Smooth muscle cell (in vitro differentiated cells): ENCODE results near the gene MRPL44. TPM values are rescaled to one million over a fixed set of nuclear protein-coding genes. Genes with fewer than 3 reads are reported as not detected.

ENCODE experiments used
- DNase-seq: peaks from one replicate; lab custom pipeline; 2025; ENCODE audit not compliant: unreplicated experiment; lab: John Stamatoyannopoulos, UW
- H2AFZ ChIP-seq: fragments of 200-600 bp; sonication (generic); 2 replicates; pipeline ENCODE4 v1.6.0; 2016; ENCODE audit warnings: antibody characterized with exemption, low read depth, mild to moderate bottlenecking
- H3F3A ChIP-seq: fragments of 200-600 bp; sonication (generic); 2 replicates; pipeline ENCODE4 v1.6.0; 2017; ENCODE audit warnings: antibody characterized with exemption, low read depth
- H3K27ac ChIP-seq: fragments of 200-600 bp; sonication (generic); 2 replicates; pipeline ENCODE4 v1.5.1; 2016; ENCODE audit warnings: low read depth, mild to moderate bottlenecking
- H3K27me3 ChIP-seq: fragments of 200-600 bp; sonication (generic); 2 replicates; pipeline ENCODE4 v1.6.1; 2016; ENCODE audit warnings: low read depth, mild to moderate bottlenecking
- H3K36me3 ChIP-seq: fragments of 200-600 bp; sonication (generic); 2 replicates; pipeline ENCODE4 v1.5.1; 2016; ENCODE audit warnings: low read depth
- H3K4me1 ChIP-seq: fragments of 200-600 bp; sonication (generic); 2 replicates; pipeline ENCODE4 v1.5.1; 2016; ENCODE audit warnings: low read depth
- H3K4me2 ChIP-seq: fragments of 200-600 bp; sonication (generic); 2 replicates; pipeline ENCODE4 v1.6.0; 2016; ENCODE audit warnings: mild to moderate bottlenecking
- H3K4me3 ChIP-seq: fragments of 200-600 bp; sonication (generic); 2 replicates; pipeline ENCODE4 v1.5.1; 2016; ENCODE audit warnings: mild to moderate bottlenecking
- H3K79me2 ChIP-seq: fragments of 200-600 bp; sonication (generic); 2 replicates; pipeline ENCODE4 v1.6.0; 2016; ENCODE audit warnings: low read depth, mild to moderate bottlenecking
- H3K9ac ChIP-seq: fragments of 200-600 bp; sonication (generic); 2 replicates; pipeline ENCODE4 v1.6.0; 2016; ENCODE audit warnings: low read depth
- H3K9me3 ChIP-seq: fragments of 200-600 bp; sonication (generic); replicated peaks from 2 replicates; pipeline ENCODE4 v1.5.1; 2016; ENCODE audit warnings: low read depth
- H4K20me1 ChIP-seq: fragments of 200-600 bp; sonication (generic); 2 replicates; pipeline ENCODE4 v1.6.0; 2016; ENCODE audit warnings: low read depth
- CTCF ChIP-seq: fragments of 200-600 bp; sonication (generic); IDR thresholded peaks from 2 replicates; pipeline ENCODE4 v1.5.1; 2017; ENCODE audit warnings: borderline replicate concordance, mild to moderate bottlenecking, antibody characterized with exemption; ENCODE audit not compliant: insufficient read depth, poor library complexity, severe bottlenecking
- WGBS: methylation state at CpG from one replicate; pipeline ENCODE4 v1.1.7; 2016; ENCODE audit warnings: low lambda C conversion rate; 5-methylcytosine and 5-hydroxymethylcytosine counted together
- polyA plus RNA-seq: library from polyadenylated mRNA; unstranded; fragments of >200 nt; fragmentation: Nextera tagmentation; extraction: Ambion mirVana; gene quantifications from 2 replicates; pipeline ENCODE4 v1.2.1, GENCODE V29; 2016
- total RNA-seq: library from RNA; depleted of rRNA; stranded (reverse); fragments of >200 nt; gene quantifications from 2 replicates; pipeline ENCODE4 v1.2.3, GENCODE V29; 2014

The MRPL44 gene
- total and polyA plus RNA-seq, 2 experiments from 2014 or later: 23.5 to 34.5 TPM

- WGBS: 94% methylated on average over 2 of the region's 2 CpGs
- Histone ChIP-seq H2AFZ (no peak overlapping the region), H3K36me3 (peaks cover 26% of the 10 kb centered on the region), H3K79me2 (no peaks in the 10 kb centered on the region), H3K9ac (no peak overlapping the region), H3K4me2 (no peak overlapping the region), H3K4me1 (no peaks in the 10 kb centered on the region), H3F3A (peaks cover 51% of the 10 kb centered on the region), H3K27ac (peak overlapping the region; percentile 38), H3K27me3 (no peaks in the 10 kb centered on the region), H3K4me3 (no peak overlapping the region), H4K20me1 (peaks cover 5% of the 10 kb centered on the region), H3K9me3 (no peaks in the 10 kb centered on the region)
- no peak for DNase-seq
- TF ChIP-seq CTCF: no peak
Observed at GRCh38 chr2:223979730-223980396, 22.6 kb downstream of the MRPL44 start.

GRCh38 chr2:223980397-223980735 lies 23.1 kb downstream of the MRPL44 start:
- Histone ChIP-seq H3K27ac (peak overlapping the region; percentile 38), H3K4me2 (no peak overlapping the region), H3K27me3 (no peaks in the 10 kb centered on the region), H3K4me3 (no peak overlapping the region), H4K20me1 (peaks cover 5% of the 10 kb centered on the region), H3F3A (peaks cover 46% of the 10 kb centered on the region), H3K4me1 (no peaks in the 10 kb centered on the region), H3K9me3 (no peaks in the 10 kb centered on the region), H3K36me3 (peaks cover 26% of the 10 kb centered on the region), H3K9ac (no peak overlapping the region), H2AFZ (no peak overlapping the region), H3K79me2 (no peaks in the 10 kb centered on the region)
- no peak for DNase-seq
- no peak for TF ChIP-seq CTCF
- WGBS: 100% methylated on average over 1 of the region's 1 CpG

GRCh38 chr2:223980803-223981202 lies 23.5 kb downstream of the MRPL44 start:
- Histone ChIP-seq H3K79me2 (no peaks in the 10 kb centered on the region), H3K27ac (peak overlapping the region; percentile 38), H3K9ac (no peak overlapping the region), H4K20me1 (peaks cover 5% of the 10 kb centered on the region), H3K9me3 (no peaks in the 10 kb centered on the region), H3F3A (peaks cover 42% of the 10 kb centered on the region), H3K4me1 (no peaks in the 10 kb centered on the region), H2AFZ (no peak overlapping the region), H3K4me3 (no peak overlapping the region), H3K36me3 (peaks cover 23% of the 10 kb centered on the region), H3K27me3 (no peaks in the 10 kb centered on the region), H3K4me2 (no peak overlapping the region)
- TF ChIP-seq CTCF: no peak
- no peak for DNase-seq
- 89% methylated on average over 4 of the region's 4 CpGs for WGBS

GRCh38 chr2:223981241-223981640 lies 24.0 kb downstream of the MRPL44 start:
- Histone ChIP-seq H3K36me3 (peaks cover 22% of the 10 kb centered on the region), H3K4me3 (no peak overlapping the region), H3K4me2 (no peak overlapping the region), H2AFZ (no peak overlapping the region), H3K4me1 (no peaks in the 10 kb centered on the region), H3K79me2 (no peaks in the 10 kb centered on the region), H3K9ac (no peak overlapping the region), H4K20me1 (peaks cover 5% of the 10 kb centered on the region), H3K27me3 (no peaks in the 10 kb centered on the region), H3F3A (peaks cover 38% of the 10 kb centered on the region), H3K27ac (no peak overlapping the region), H3K9me3 (no peaks in the 10 kb centered on the region)
- WGBS: 78% methylated on average over 1 of the region's 1 CpG
- no peak for DNase-seq
- no peak for TF ChIP-seq CTCF
